ENCODE data around the gene CNBD2. TPM values are rescaled to one million over a fixed set of nuclear protein-coding genes. Genes with fewer than 3 reads are reported as not detected.
"Not testable (repeated sequence)": the region's sequence is repeated elsewhere in the genome, so short reads cannot be mapped to it uniquely, and the experiment has no call there.

The CNBD2 gene
- total RNA-seq, 1 experiment from 2014 or later: 5.0 TPM

GRCh38 chr20:36070451-36070850 lies 102.1 kb downstream of the CNBD2 start:
- H3K4me1 Mint-ChIP-seq (ENCODE audit: low read depth, unreplicated experiment): peaks cover 40% of the 10 kb centered on the region
- BruUV-seq (replicated peaks): no TSS peak

GRCh38 chr20:36071848-36072247 lies 103.5 kb downstream of the CNBD2 start:
- no peak overlapping the region for H3K4me3 Mint-ChIP-seq (ENCODE audit: low read depth, unreplicated experiment)
- no peak for TF ChIP-seq CTCF (IDR thresholded peaks at IDR 0.05; ENCODE audit: unreplicated experiment)
- no peak overlapping the region for H3K27ac Mint-ChIP-seq (ENCODE audit: unreplicated experiment)
- no peaks in the 10 kb centered on the region for H3K27me3 Mint-ChIP-seq (ENCODE audit: unreplicated experiment)
- peaks cover 3% of the 10 kb centered on the region for H3K9me3 Mint-ChIP-seq (ENCODE audit: low read depth, unreplicated experiment)
- BruUV-seq (replicated peaks): no TSS peak
- H3K36me3 Mint-ChIP-seq (ENCODE audit: insufficient read depth, unreplicated experiment): no peaks in the 10 kb centered on the region
- CTCF ChIA-PET: interaction anchor here (0.7 to 1.5 kb wide), 4 partner anchors 12 to 538 kb away, joined by 3 to 5 read pairs (median 3); no protein-coding TSS in a partner anchor
- peaks cover 45% of the 10 kb centered on the region for H3K4me1 Mint-ChIP-seq (ENCODE audit: low read depth, unreplicated experiment)
- no peak for DNase-seq
- intact Hi-C loops (cut with micrococcal nuclease; ENCODE audit: unreplicated experiment): no loop called here

More at GRCh38 chr20:36070451-36070850, 102.1 kb downstream of the CNBD2 start:
- intact Hi-C loops (cut with micrococcal nuclease; ENCODE audit: unreplicated experiment): no loop called here
- CTCF ChIA-PET: interaction anchor here (1.2 to 1.5 kb wide), 2 partner anchors 15 to 16 kb away, joined by 3 to 8 read pairs; no protein-coding TSS in a partner anchor
- TF ChIP-seq CTCF (IDR thresholded peaks at IDR 0.05; ENCODE audit: unreplicated experiment): no peak
- Mint-ChIP-seq H3K27me3 (ENCODE audit: unreplicated experiment) (no peaks in the 10 kb centered on the region), H3K9me3 (ENCODE audit: low read depth, unreplicated experiment) (peaks cover 3% of the 10 kb centered on the region), H3K4me3 (ENCODE audit: low read depth, unreplicated experiment) (no peak overlapping the region), H3K27ac (ENCODE audit: unreplicated experiment) (no peak overlapping the region), H3K36me3 (ENCODE audit: insufficient read depth, unreplicated experiment) (peaks cover 3% of the 10 kb centered on the region)
- no peak for DNase-seq

- no TSS peak for BruUV-seq (replicated peaks)
- Mint-ChIP-seq H3K4me3 (ENCODE audit: low read depth, unreplicated experiment) (no peak overlapping the region), H3K27ac (ENCODE audit: unreplicated experiment) (no peak overlapping the region), H3K9me3 (ENCODE audit: low read depth, unreplicated experiment) (peaks cover 3% of the 10 kb centered on the region), H3K36me3 (ENCODE audit: insufficient read depth, unreplicated experiment) (peaks cover 3% of the 10 kb centered on the region), H3K27me3 (ENCODE audit: unreplicated experiment) (no peaks in the 10 kb centered on the region), H3K4me1 (ENCODE audit: low read depth, unreplicated experiment) (peaks cover 52% of the 10 kb centered on the region)
- CTCF ChIA-PET: interaction anchor here (0.6 to 2.9 kb wide), 12 partner anchors 10 to 1334 kb away, joined by 3 to 18 read pairs (median 4); no protein-coding TSS in a partner anchor
- intact Hi-C loops (cut with micrococcal nuclease; ENCODE audit: unreplicated experiment): no loop called here
- peak; percentile 61 for DNase-seq
- no peak for TF ChIP-seq CTCF (IDR thresholded peaks at IDR 0.05; ENCODE audit: unreplicated experiment)
These were observed 106.6 kb downstream of the CNBD2 start for GRCh38 chr20:36074983-36075382.

GRCh38 chr20:36077762-36078161 lies 109.4 kb downstream of the CNBD2 start:
- intact Hi-C loops (cut with micrococcal nuclease; ENCODE audit: unreplicated experiment); H3K9me3 Mint-ChIP-seq (ENCODE audit: low read depth, unreplicated experiment); H3K4me3 Mint-ChIP-seq (ENCODE audit: low read depth, unreplicated experiment); H3K27me3 Mint-ChIP-seq (ENCODE audit: unreplicated experiment); BruUV-seq (replicated peaks); DNase-seq; H3K27ac Mint-ChIP-seq (ENCODE audit: unreplicated experiment): not testable (repeated sequence)
- CTCF ChIA-PET: interaction anchor here (0.6 to 1.6 kb wide), 4 partner anchors 11 to 869 kb away, joined by 3 to 4 read pairs (median 4); no protein-coding TSS in a partner anchor
- H3K36me3 Mint-ChIP-seq (ENCODE audit: insufficient read depth, unreplicated experiment): peaks cover 11% of the 10 kb centered on the region
- peaks cover 67% of the 10 kb centered on the region for H3K4me1 Mint-ChIP-seq (ENCODE audit: low read depth, unreplicated experiment)

GRCh38 chr20:36079486-36079885 lies 111.1 kb downstream of the CNBD2 start:
- intact Hi-C loops (cut with micrococcal nuclease; ENCODE audit: unreplicated experiment): no loop called here
- peaks cover 27% of the 10 kb centered on the region for H3K36me3 Mint-ChIP-seq (ENCODE audit: insufficient read depth, unreplicated experiment)
- no peak for TF ChIP-seq CTCF (IDR thresholded peaks at IDR 0.05; ENCODE audit: unreplicated experiment)
- H3K27ac Mint-ChIP-seq (ENCODE audit: unreplicated experiment): no peak overlapping the region
- no TSS peak for BruUV-seq (replicated peaks)
- no peaks in the 10 kb centered on the region for H3K27me3 Mint-ChIP-seq (ENCODE audit: unreplicated experiment)
- no peak overlapping the region for H3K4me3 Mint-ChIP-seq (ENCODE audit: low read depth, unreplicated experiment)
- CTCF ChIA-PET: no interaction called here
- DNase-seq: no peak
- H3K9me3 Mint-ChIP-seq (ENCODE audit: low read depth, unreplicated experiment): peaks cover 1% of the 10 kb centered on the region
- H3K4me1 Mint-ChIP-seq (ENCODE audit: low read depth, unreplicated experiment): peaks cover 75% of the 10 kb centered on the region

GRCh38 chr20:36079984-36080383 lies 111.6 kb downstream of the CNBD2 start:
- CTCF ChIA-PET; intact Hi-C loops (cut with micrococcal nuclease; ENCODE audit: unreplicated experiment); H3K9me3 Mint-ChIP-seq (ENCODE audit: low read depth, unreplicated experiment); H3K27me3 Mint-ChIP-seq (ENCODE audit: unreplicated experiment); H3K4me3 Mint-ChIP-seq (ENCODE audit: low read depth, unreplicated experiment); DNase-seq; BruUV-seq (replicated peaks): not testable (repeated sequence)
- Mint-ChIP-seq H3K36me3 (ENCODE audit: insufficient read depth, unreplicated experiment) (peaks cover 32% of the 10 kb centered on the region), H3K4me1 (ENCODE audit: low read depth, unreplicated experiment) (peaks cover 75% of the 10 kb centered on the region), H3K27ac (ENCODE audit: unreplicated experiment) (peak overlapping the region; percentile 20)
